ENCODE results near the gene RAE1.

DNA sequence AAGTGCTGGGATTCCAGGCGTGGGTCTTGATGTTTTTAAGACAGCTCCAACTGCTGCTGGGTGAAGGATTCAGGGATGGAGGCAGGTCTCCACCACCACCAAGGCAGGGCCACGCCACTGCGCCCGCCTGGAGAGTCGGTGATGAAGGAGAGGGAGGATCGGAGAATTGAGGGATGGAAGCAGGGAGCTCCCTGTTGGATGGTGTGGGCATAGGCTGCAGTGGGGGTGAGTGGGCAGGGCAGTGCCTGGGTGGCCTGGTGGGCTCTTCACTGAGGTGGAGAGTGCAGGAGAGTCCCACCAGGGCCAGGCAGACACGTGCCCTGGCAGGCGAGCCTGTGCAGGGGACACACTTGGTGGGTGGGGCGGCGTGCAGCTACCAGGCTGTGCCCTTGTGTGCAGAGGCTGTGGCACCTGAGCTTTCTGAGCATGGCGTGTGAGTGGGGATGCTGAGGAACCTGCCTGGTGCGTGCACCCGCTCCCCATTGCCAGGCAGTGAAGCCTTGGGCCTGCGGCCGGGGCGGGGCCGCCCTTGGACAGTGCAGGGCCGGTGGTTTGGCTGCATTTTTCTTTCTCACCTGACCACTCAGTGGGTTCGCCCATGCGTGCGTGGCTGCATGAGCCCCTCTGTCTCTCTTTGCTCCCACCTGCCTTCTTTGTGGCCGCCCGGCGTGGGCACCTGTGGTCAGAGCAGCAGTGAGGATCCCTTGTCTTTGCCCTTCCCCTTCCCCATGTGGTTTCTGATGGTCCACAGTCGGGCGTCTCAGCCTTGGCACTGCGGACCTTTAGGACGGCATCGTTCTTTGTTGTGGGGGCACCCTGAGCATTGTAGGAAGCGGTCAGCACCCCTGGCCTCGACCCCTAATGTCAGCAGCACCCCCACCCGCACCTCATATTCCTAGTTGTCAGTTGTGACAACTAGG, 51.4 kb downstream of the RAE1 start:
- TF ChIP-seq, protein P1, sequence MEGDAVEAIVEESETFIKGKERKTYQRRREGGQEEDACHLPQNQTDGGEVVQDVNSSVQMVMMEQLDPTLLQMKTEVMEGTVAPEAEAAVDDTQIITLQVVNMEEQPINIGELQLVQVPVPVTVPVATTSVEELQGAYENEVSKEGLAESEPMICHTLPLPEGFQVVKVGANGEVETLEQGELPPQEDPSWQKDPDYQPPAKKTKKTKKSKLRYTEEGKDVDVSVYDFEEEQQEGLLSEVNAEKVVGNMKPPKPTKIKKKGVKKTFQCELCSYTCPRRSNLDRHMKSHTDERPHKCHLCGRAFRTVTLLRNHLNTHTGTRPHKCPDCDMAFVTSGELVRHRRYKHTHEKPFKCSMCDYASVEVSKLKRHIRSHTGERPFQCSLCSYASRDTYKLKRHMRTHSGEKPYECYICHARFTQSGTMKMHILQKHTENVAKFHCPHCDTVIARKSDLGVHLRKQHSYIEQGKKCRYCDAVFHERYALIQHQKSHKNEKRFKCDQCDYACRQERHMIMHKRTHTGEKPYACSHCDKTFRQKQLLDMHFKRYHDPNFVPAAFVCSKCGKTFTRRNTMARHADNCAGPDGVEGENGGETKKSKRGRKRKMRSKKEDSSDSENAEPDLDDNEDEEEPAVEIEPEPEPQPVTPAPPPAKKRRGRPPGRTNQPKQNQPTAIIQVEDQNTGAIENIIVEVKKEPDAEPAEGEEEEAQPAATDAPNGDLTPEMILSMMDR (IDR thresholded peaks at IDR 0.05; ENCODE audit: poor library complexity), result no peak
- TF ChIP-seq EZH2phosphoT487 (IDR thresholded peaks at IDR 0.05; ENCODE audit: low read depth, severe bottlenecking, unreplicated experiment), result no peak
